ENCODE measurements around the gene CLEC9A.

Gene CLEC9A

GRCh38 chr12:10094646-10095395 is 64.3 kb downstream of the CLEC9A start:
- TF ChIP-seq CTCF (IDR thresholded peaks at IDR 0.05; ENCODE audit: low read depth, low read length) = no peak
- no peak for DNase-seq (ENCODE audit: extremely low read depth, low read depth)

GRCh38 chr12:10095971-10096370 is 65.5 kb downstream of the CLEC9A start:
- DNase-seq (ENCODE audit: extremely low read depth, low read depth) = no peak
- no peak for TF ChIP-seq CTCF (IDR thresholded peaks at IDR 0.05; ENCODE audit: low read depth, low read length)

- DNase-seq (ENCODE audit: extremely low read depth, low read depth) = no peak
- no peak for TF ChIP-seq CTCF (IDR thresholded peaks at IDR 0.05; ENCODE audit: low read depth, low read length)
Observed at GRCh38 chr12:10097521-10097920, 67.0 kb downstream of the CLEC9A start.

- no peak for DNase-seq (ENCODE audit: extremely low read depth, low read depth)
- no peak for TF ChIP-seq CTCF (IDR thresholded peaks at IDR 0.05; ENCODE audit: low read depth, low read length)
Observed at GRCh38 chr12:10098791-10099190, 68.3 kb downstream of the CLEC9A start, which contains the start of gene CLEC1A. Gene CLEC1A, minus strand, starts transcription at chr12:10098985. Its CDS starts 63 bp downstream, at chr12:10098922.

GRCh38 chr12:10101042-10101579 is 70.6 kb downstream of the CLEC9A start:
- DNase-seq (ENCODE audit: extremely low read depth, low read depth) = peak; percentile 23
- no peak for TF ChIP-seq CTCF (IDR thresholded peaks at IDR 0.05; ENCODE audit: low read depth, low read length)

DNA sequence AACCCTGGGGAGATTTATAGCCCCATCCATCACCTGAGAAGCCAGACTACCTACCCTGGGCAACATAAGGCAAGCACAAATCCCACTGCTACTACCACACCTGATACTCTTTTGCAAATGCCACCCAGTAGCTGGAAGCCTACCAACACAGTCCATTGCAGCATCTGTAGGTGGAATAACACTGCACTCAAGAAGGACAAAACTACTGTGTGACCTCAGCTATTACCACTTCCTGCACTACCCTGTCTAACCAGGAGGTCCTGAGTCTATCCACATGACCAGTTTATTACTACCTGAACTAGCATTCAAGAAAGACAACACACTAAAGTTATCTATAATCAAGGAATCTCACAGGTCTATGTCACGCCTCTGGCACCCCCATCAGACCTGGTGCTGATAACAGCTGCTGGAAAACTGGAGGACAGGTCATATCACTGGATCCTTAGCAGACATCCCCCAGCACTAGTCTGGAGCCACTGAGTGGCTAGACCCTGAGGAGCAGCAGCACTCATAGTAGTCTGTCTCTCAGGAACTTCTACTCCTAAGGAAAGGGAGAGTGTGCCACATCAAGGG is 71.3 kb downstream of the CLEC9A start:
- TF ChIP-seq CTCF (IDR thresholded peaks at IDR 0.05; ENCODE audit: low read depth, low read length) = no peak
- no peak for DNase-seq (ENCODE audit: extremely low read depth, low read depth)

DNA sequence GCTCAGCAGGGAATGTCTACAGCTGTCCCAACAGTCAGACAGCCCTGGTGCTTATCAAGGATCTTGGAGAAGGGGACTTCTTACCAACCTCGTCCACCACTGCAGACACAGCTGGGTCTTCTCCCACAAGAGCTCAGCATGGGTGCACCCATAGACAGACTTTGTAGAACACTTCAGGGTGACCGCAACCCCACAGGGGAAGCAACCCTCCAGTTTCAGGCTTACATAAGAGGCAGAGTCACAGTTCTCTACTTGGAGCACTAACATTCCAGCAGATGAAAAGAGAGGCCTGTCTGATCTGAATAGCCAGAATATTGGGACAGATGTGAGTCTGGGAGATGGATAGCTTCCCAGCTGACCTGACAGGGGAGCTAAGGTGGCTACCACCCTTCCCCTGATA is 71.8 kb downstream of the CLEC9A start:
- no peak for TF ChIP-seq CTCF (IDR thresholded peaks at IDR 0.05; ENCODE audit: low read depth, low read length)
- DNase-seq (ENCODE audit: extremely low read depth, low read depth) = no peak

Measured in AG09319 (cell line).